ENCODE results near the gene IRF4. TPM values are rescaled to one million over a fixed set of nuclear protein-coding genes. Genes with fewer than 3 reads are reported as not detected.

IRF4 gene
- total RNA-seq, 2 experiments from 2014 or later, result 189 to 291 TPM

- Histone ChIP-seq H3K4me3 (ENCODE audit: low read depth, low read length, poor library complexity, severe bottlenecking) (no peak overlapping the region), H3K9me2 (ENCODE audit: insufficient read depth, low read length) (no peaks in the 10 kb centered on the region), H3K4me2 (ENCODE audit: low read length) (no peak overlapping the region), H3K9me3 (ENCODE audit: low read length) (no peaks in the 10 kb centered on the region), H3K4me1 (ENCODE audit: insufficient read depth, low read length, poor library complexity, severe bottlenecking) (peaks cover 25% of the 10 kb centered on the region), H3K36me3 (ENCODE audit: insufficient read depth, low read length) (peaks cover 2% of the 10 kb centered on the region), H4K20me1 (ENCODE audit: insufficient read depth, low read length) (peaks cover 2% of the 10 kb centered on the region; the same call in 1 of the 2 replicates), H3K79me2 (ENCODE audit: insufficient read depth, low read depth, low read length) (peaks cover 8% of the 10 kb centered on the region), H2AFZ (ENCODE audit: low read length) (no peak overlapping the region), H3K27ac (ENCODE audit: low read depth, low read length, poor library complexity, severe bottlenecking) (no peak overlapping the region)
- POLR2A ChIA-PET, result interaction anchor here (0.7 to 2.1 kb wide), 4 partner anchors 10 to 22 kb away, joined by 3 to 6 read pairs (median 5); no protein-coding TSS in a partner anchor
- CTCF ChIA-PET (ENCODE audit: unreplicated experiment), result no interaction called here
- no peak for DNase-seq (ENCODE audit: low spot score)
- intact Hi-C loops (cut with micrococcal nuclease; ENCODE audit: unreplicated experiment), result no loop called here
- BruUV-seq (replicated peaks), result no TSS peak
- TF ChIP-seq, protein P1, sequence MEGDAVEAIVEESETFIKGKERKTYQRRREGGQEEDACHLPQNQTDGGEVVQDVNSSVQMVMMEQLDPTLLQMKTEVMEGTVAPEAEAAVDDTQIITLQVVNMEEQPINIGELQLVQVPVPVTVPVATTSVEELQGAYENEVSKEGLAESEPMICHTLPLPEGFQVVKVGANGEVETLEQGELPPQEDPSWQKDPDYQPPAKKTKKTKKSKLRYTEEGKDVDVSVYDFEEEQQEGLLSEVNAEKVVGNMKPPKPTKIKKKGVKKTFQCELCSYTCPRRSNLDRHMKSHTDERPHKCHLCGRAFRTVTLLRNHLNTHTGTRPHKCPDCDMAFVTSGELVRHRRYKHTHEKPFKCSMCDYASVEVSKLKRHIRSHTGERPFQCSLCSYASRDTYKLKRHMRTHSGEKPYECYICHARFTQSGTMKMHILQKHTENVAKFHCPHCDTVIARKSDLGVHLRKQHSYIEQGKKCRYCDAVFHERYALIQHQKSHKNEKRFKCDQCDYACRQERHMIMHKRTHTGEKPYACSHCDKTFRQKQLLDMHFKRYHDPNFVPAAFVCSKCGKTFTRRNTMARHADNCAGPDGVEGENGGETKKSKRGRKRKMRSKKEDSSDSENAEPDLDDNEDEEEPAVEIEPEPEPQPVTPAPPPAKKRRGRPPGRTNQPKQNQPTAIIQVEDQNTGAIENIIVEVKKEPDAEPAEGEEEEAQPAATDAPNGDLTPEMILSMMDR (conservative IDR thresholded peaks at IDR 0.05; ENCODE audit: low read length), result no peak
- TF ChIP-seq EZH2phosphoT487 (IDR thresholded peaks at IDR 0.05; ENCODE audit: borderline replicate concordance, low read depth, low read length), result no peak
These were observed 4.2 kb upstream of the IRF4 start for GRCh38 chr6:387293-387741.

- BruUV-seq (replicated peaks), result no TSS peak
- Histone ChIP-seq H3K79me2 (ENCODE audit: insufficient read depth, low read depth, low read length) (peaks cover 18% of the 10 kb centered on the region), H2AFZ (ENCODE audit: low read length) (no peak overlapping the region), H3K27ac (ENCODE audit: low read depth, low read length, poor library complexity, severe bottlenecking) (no peak overlapping the region), H3K4me1 (ENCODE audit: insufficient read depth, low read length, poor library complexity, severe bottlenecking) (peaks cover 25% of the 10 kb centered on the region), H4K20me1 (ENCODE audit: insufficient read depth, low read length) (peaks cover 5% of the 10 kb centered on the region; the same call in 1 of the 2 replicates), H3K9me2 (ENCODE audit: insufficient read depth, low read length) (no peaks in the 10 kb centered on the region), H3K4me2 (ENCODE audit: low read length) (no peak overlapping the region), H3K36me3 (ENCODE audit: insufficient read depth, low read length) (peaks cover 13% of the 10 kb centered on the region), H3K9me3 (ENCODE audit: low read length) (no peaks in the 10 kb centered on the region), H3K4me3 (ENCODE audit: low read depth, low read length, poor library complexity, severe bottlenecking) (no peak overlapping the region)
- CTCF ChIA-PET (ENCODE audit: unreplicated experiment), result no interaction called here
- intact Hi-C loops (cut with micrococcal nuclease; ENCODE audit: unreplicated experiment), result no loop called here
- POLR2A ChIA-PET, result interaction anchor here (0.8 to 4.5 kb wide), 5 partner anchors 11 to 65 kb away, joined by 3 to 27 read pairs (median 6); no protein-coding TSS in a partner anchor
- no peak for DNase-seq (ENCODE audit: low spot score)
- TF ChIP-seq EZH2phosphoT487 (IDR thresholded peaks at IDR 0.05; ENCODE audit: borderline replicate concordance, low read depth, low read length), result no peak
- TF ChIP-seq, protein P1 (conservative IDR thresholded peaks at IDR 0.05; ENCODE audit: low read length), result no peak
These were observed 3.2 kb upstream of the IRF4 start for GRCh38 chr6:388202-388903.

DNA sequence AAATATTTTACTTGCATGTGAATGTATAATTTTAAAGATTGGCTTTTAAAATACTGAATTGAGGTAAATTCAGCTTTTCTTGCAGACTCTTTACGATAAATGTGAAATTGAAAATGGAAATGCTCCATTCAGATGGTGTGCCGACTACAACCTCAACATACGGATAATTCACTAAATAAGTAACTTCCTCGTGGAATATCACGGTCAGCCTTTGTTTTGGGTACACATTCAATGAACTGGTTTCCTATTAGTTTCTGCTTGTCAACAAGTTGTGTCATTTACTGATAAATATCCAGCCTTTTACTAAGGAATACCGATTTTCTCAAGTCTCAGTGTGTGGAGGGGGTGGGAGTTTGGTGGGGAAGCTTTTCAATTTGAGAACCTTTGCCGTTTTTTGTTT is 2.4 kb upstream of the IRF4 start:
- no peaks in the 10 kb centered on the region for H3K9me2 ChIP-seq (ENCODE audit: insufficient read depth, low read length)
- no TSS peak for BruUV-seq (replicated peaks)
- no peak for TF ChIP-seq EZH2phosphoT487 (IDR thresholded peaks at IDR 0.05; ENCODE audit: borderline replicate concordance, low read depth, low read length)
- TF ChIP-seq, protein P1 (conservative IDR thresholded peaks at IDR 0.05; ENCODE audit: low read length), result no peak
- H3K4me3 ChIP-seq (ENCODE audit: low read depth, low read length, poor library complexity, severe bottlenecking), result no peak overlapping the region
- peaks cover 26% of the 10 kb centered on the region for H3K79me2 ChIP-seq (ENCODE audit: insufficient read depth, low read depth, low read length)
- peak overlapping the region; percentile 39; the same call in 1 of the 2 replicates for H2AFZ ChIP-seq (ENCODE audit: low read length)
- no peaks in the 10 kb centered on the region for H3K9me3 ChIP-seq (ENCODE audit: low read length)
- CTCF ChIA-PET (ENCODE audit: unreplicated experiment), result interaction anchor here (2.5 kb wide), 1 partner anchor 28 kb away, joined by 9 read pairs; no protein-coding TSS in a partner anchor
- no peak for DNase-seq (ENCODE audit: low spot score)
- intact Hi-C loops (cut with micrococcal nuclease; ENCODE audit: unreplicated experiment), result no loop called here
- H4K20me1 ChIP-seq (ENCODE audit: insufficient read depth, low read length), result peaks cover 11% of the 10 kb centered on the region; the same call in 1 of the 2 replicates
- H3K36me3 ChIP-seq (ENCODE audit: insufficient read depth, low read length), result peaks cover 21% of the 10 kb centered on the region
- peaks cover 29% of the 10 kb centered on the region for H3K4me1 ChIP-seq (ENCODE audit: insufficient read depth, low read length, poor library complexity, severe bottlenecking)
- peak overlapping the region; percentile 83 for H3K4me2 ChIP-seq (ENCODE audit: low read length)
- POLR2A ChIA-PET, result interaction anchor here (0.8 to 4.6 kb wide), 8 partner anchors 11 to 172 kb away, joined by 3 to 47 read pairs (median 19); no protein-coding TSS in a partner anchor
- H3K27ac ChIP-seq (ENCODE audit: low read depth, low read length, poor library complexity, severe bottlenecking), result no peak overlapping the region

Measured in OCI-LY7 (cell line).